Mesothelial cell of epicardium (in vitro differentiated cells): ENCODE results near the gene CDNF. TPM values are rescaled to one million over a fixed set of nuclear protein-coding genes. Genes with fewer than 3 reads are reported as not detected.

Experiments
- DNase-seq, 2 experiments: peaks; one replicate each; pipeline ENCODE4 v3.0.0; 2021; ENCODE audit warnings: low spot score in 2 of 2; ENCODE audit not compliant: unreplicated experiment in 2 of 2
- H3K27ac Mint-ChIP-seq: 2 replicates; pipeline ENCODE4 v1.8.0; 2021; ENCODE audit warnings: mixed read lengths
- H3K27me3 Mint-ChIP-seq: 2 replicates; pipeline ENCODE4 v1.8.0; 2021; ENCODE audit warnings: low read depth, mixed read lengths
- H3K36me3 Mint-ChIP-seq: 2 replicates; pipeline ENCODE4 v1.8.0; 2021; ENCODE audit warnings: mixed read lengths
- H3K4me1 Mint-ChIP-seq: 2 replicates; pipeline ENCODE4 v1.8.0; 2021; ENCODE audit warnings: mixed read lengths
- H3K4me3 Mint-ChIP-seq: 2 replicates; pipeline ENCODE4 v1.8.0; 2021; ENCODE audit warnings: mild to moderate bottlenecking, moderate library complexity, mixed read lengths
- H3K9me3 Mint-ChIP-seq: 2 replicates; pipeline ENCODE4 v1.8.0; 2021; ENCODE audit warnings: mixed read lengths
- total RNA-seq: library from RNA; stranded (reverse); gene quantifications from 3 replicates; pipeline ENCODE4 v1.2.1, GENCODE V29; 2021
- TF ChIP-seq, protein P1 (sequence below): fragments of 200-600 bp; sonication (generic); IDR thresholded peaks from one replicate; pipeline ENCODE4 v1.5.0; 2021; ENCODE audit warnings: antibody characterized with exemption; ENCODE audit not compliant: unreplicated experiment

The CDNF gene
- total RNA-seq, 1 donor from 2014 or later = 1.7 TPM

- no peak for DNase-seq
- Mint-ChIP-seq H3K4me1 (peaks cover 7% of the 10 kb centered on the region), H3K36me3 (no peaks in the 10 kb centered on the region), H3K4me3 (no peak overlapping the region), H3K9me3 (peaks cover 8% of the 10 kb centered on the region), H3K27ac (no peak overlapping the region), H3K27me3 (no peaks in the 10 kb centered on the region)
- TF ChIP-seq, protein P1, sequence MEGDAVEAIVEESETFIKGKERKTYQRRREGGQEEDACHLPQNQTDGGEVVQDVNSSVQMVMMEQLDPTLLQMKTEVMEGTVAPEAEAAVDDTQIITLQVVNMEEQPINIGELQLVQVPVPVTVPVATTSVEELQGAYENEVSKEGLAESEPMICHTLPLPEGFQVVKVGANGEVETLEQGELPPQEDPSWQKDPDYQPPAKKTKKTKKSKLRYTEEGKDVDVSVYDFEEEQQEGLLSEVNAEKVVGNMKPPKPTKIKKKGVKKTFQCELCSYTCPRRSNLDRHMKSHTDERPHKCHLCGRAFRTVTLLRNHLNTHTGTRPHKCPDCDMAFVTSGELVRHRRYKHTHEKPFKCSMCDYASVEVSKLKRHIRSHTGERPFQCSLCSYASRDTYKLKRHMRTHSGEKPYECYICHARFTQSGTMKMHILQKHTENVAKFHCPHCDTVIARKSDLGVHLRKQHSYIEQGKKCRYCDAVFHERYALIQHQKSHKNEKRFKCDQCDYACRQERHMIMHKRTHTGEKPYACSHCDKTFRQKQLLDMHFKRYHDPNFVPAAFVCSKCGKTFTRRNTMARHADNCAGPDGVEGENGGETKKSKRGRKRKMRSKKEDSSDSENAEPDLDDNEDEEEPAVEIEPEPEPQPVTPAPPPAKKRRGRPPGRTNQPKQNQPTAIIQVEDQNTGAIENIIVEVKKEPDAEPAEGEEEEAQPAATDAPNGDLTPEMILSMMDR = no peak
Observed at GRCh38 chr10:14782691-14783363, 55.0 kb downstream of the CDNF start.

DNA sequence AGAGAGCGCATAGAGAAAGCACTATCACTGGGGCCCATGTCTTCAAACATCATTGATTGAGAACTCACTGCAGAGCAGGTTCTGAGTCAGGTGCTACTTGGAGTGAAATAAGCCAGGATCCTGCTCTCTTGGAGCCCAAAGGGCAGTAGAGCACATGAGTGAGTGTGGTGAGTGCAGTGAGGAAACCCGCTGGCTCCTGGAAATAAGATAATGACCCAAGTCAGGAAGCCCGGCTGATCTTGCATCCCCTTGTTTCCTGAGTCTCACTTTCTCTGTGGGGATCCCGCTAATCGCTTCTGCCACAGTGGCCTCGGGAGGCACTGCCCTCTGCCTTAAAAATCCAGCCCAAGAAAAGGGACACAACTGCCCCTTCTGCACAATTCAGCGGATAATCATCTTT lies 56.1 kb downstream of the CDNF start:
- no peak for DNase-seq
- no peak overlapping the region for H3K27ac Mint-ChIP-seq
- peaks cover 7% of the 10 kb centered on the region for H3K4me1 Mint-ChIP-seq
- peaks cover 8% of the 10 kb centered on the region for H3K9me3 Mint-ChIP-seq
- TF ChIP-seq, protein P1 = no peak
- H3K4me3 Mint-ChIP-seq = no peak overlapping the region
- H3K36me3 Mint-ChIP-seq = no peaks in the 10 kb centered on the region
- H3K27me3 Mint-ChIP-seq = no peaks in the 10 kb centered on the region

- Mint-ChIP-seq H3K9me3 (no peaks in the 10 kb centered on the region), H3K27me3 (peaks cover 4% of the 10 kb centered on the region), H3K27ac (no peak overlapping the region), H3K36me3 (no peaks in the 10 kb centered on the region), H3K4me3 (no peak overlapping the region), H3K4me1 (peaks cover 7% of the 10 kb centered on the region)
- DNase-seq = no peak
- TF ChIP-seq, protein P1 = no peak
Observed at GRCh38 chr10:14779001-14779651, 58.7 kb downstream of the CDNF start.

DNA sequence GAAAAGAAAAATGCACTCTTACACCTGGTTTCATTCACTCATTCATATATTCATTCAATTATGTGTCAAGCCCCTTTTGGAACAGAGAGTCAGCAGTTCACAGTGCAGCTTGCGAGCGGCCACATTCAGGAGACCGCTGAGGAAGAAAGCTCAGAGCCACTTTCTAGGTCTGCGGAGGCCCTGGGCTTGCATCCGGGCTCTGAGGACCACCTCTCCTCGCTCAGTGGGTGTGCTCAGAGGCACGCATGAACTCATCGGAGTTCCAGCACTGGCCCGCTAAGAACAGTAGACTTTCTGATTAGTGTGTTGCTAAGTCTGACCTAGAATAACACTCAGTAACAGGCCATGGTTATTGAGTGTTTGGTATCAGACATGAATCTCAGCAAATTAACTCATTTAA lies 61.3 kb downstream of the CDNF start:
- peaks cover 7% of the 10 kb centered on the region for H3K4me1 Mint-ChIP-seq
- TF ChIP-seq, protein P1 = no peak
- no peaks in the 10 kb centered on the region for H3K36me3 Mint-ChIP-seq
- peaks cover 4% of the 10 kb centered on the region for H3K27me3 Mint-ChIP-seq
- no peak overlapping the region for H3K4me3 Mint-ChIP-seq
- no peak overlapping the region for H3K27ac Mint-ChIP-seq
- DNase-seq = no peak
- no peaks in the 10 kb centered on the region for H3K9me3 Mint-ChIP-seq

DNA sequence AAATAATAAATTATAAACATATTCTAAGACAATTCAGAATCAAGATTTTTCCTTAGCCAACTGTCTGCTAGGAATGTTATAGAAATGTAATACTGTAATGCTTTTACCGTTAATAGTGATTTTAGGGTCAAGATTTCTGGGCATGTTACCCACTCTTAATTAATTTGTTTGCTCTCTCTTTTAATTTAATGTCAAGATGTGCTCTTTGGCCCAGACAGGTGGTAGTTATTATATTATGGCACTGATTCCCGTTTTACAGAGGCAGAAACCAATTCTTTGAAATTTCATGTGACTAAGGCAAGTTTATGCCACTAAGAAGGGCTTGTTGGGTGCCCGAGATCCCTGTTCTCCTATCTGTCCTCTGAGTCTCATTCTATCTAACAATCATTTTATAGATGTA lies 62.2 kb downstream of the CDNF start:
- TF ChIP-seq, protein P1 = no peak
- Mint-ChIP-seq H3K27me3 (peaks cover 4% of the 10 kb centered on the region), H3K27ac (no peak overlapping the region), H3K4me1 (peaks cover 11% of the 10 kb centered on the region), H3K9me3 (no peaks in the 10 kb centered on the region), H3K36me3 (no peaks in the 10 kb centered on the region), H3K4me3 (no peak overlapping the region)
- no peak for DNase-seq
